ENCODE data around the gene ANO9.

Gene ANO9

GRCh38 chr11:384511-384910 is 57.3 kb downstream of the ANO9 start:
- DNase-seq (ENCODE audit: low spot score), result no peak

GRCh38 chr11:383431-383830 is 58.4 kb downstream of the ANO9 start:
- no peak for DNase-seq (ENCODE audit: low spot score)

- no peak for DNase-seq (ENCODE audit: low spot score)
These were observed 59.7 kb downstream of the ANO9 start for GRCh38 chr11:382081-382629.

GRCh38 chr11:381501-382072 is 60.2 kb downstream of the ANO9 start:
- DNase-seq (ENCODE audit: low spot score), result no peak

- no peak for DNase-seq (ENCODE audit: low spot score)
These were observed 60.8 kb downstream of the ANO9 start for GRCh38 chr11:380996-381395.

GRCh38 chr11:380491-380890 is 61.3 kb downstream of the ANO9 start:
- no peak for DNase-seq (ENCODE audit: low spot score)

GRCh38 chr11:380095-380480 is 61.7 kb downstream of the ANO9 start:
- no peak for DNase-seq (ENCODE audit: low spot score)

- no peak for DNase-seq (ENCODE audit: low spot score)
These were observed 62.4 kb downstream of the ANO9 start for GRCh38 chr11:379205-380094.

GRCh38 chr11:377883-378500 is 63.8 kb downstream of the ANO9 start:
- no peak for DNase-seq (ENCODE audit: low spot score)

GRCh38 chr11:377174-377865 is 64.5 kb downstream of the ANO9 start:
- DNase-seq (ENCODE audit: low spot score), result no peak

GRCh38 chr11:376531-377173 is 65.2 kb downstream of the ANO9 start:
- DNase-seq (ENCODE audit: low spot score), result no peak

- no peak for DNase-seq (ENCODE audit: low spot score)
These were observed 66.5 kb downstream of the ANO9 start for GRCh38 chr11:375065-376025.

GRCh38 chr11:373716-374551 is 67.9 kb downstream of the ANO9 start:
- DNase-seq (ENCODE audit: low spot score), result no peak

- no peak for DNase-seq (ENCODE audit: low spot score)
These were observed 68.7 kb downstream of the ANO9 start for GRCh38 chr11:372809-373715.

- no peak for DNase-seq (ENCODE audit: low spot score)
These were observed 69.9 kb downstream of the ANO9 start for GRCh38 chr11:371716-372590.

GRCh38 chr11:371051-371450 is 70.8 kb downstream of the ANO9 start:
- no peak for DNase-seq (ENCODE audit: low spot score)

GRCh38 chr11:370070-370941 is 71.5 kb downstream of the ANO9 start:
- no peak for DNase-seq (ENCODE audit: low spot score)

All from germinal center (tissue), 1 donor.